HG03571 (cell line): Measurements from ENCODE around the gene EDC3.

Source experiments
- ATAC-seq: cut with Tn5 transposase; IDR thresholded peaks from one replicate; pipeline ENCODE4 v1.9.1; 2021; ENCODE audit not compliant: unreplicated experiment

EDC3 gene

DNA sequence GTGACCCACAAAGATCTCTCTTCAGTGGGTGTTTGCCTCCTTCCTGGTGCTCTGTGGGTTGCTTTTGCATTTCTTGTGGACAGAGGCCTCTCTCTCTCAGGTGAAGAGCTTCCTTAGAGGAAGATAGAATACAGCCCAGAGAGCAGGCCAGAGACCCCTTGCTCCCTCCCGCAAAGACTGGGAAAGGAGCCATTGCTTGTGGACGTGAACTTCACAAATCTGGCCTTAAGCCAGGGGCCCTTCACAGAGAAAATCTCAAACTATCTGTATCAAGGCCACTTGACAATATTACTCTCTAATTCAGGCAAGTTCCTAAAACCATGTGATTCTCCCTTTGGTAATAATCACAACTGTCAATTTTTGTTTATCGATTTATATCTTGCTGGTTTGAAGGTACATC, 110.6 kb downstream of the EDC3 start:
- ATAC-seq = no peak

DNA sequence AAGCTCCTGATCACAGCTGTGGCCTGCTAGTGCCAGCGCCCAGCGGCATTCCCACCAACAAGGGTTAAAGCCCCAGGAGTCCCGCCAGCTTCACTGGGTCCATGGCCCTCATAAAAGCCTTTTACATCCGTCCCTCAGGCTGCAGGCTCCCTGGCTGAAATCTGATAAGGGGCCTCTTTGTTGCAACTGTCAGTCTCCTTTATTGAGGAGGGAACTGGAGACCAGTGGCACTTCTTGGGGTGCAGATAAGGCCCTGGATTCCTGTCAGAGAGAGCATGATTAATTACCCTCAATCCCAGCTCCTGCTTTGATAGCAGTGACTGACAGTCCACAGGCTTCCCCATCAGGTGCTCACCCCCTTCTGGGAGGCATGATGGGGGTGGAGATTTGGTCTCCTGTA, 111.0 kb downstream of the EDC3 start:
- no peak for ATAC-seq

DNA sequence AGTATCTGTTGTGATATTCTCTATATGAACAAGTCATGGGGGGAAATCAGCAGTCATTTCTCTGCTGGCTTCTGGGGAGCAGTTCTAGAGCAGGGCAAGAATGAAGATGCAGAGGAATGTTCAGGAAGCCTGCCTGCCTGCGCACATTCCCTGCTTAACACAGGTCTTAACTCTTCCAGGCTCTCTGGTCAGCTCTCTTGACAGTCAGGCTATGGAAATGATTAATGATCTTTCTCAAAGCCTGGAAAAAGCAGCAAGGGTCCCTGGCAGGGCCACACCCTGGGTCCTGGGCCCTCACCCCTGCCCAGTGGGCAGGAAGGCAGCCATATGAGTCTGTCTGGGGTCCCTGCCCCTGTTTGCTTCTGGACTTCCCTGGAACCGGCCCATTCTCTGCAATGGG, 111.6 kb downstream of the EDC3 start:
- no peak for ATAC-seq
